DMS53 (cell line): ENCODE results near the gene ERCC6L2.
A peak's percentile ranks its signal among the peaks of the same experiment; 100 is the strongest.

Source experiments
- DNase-seq: peaks from one replicate; lab custom pipeline; 2025; lab: John Stamatoyannopoulos, UW

ERCC6L2 gene

DNA sequence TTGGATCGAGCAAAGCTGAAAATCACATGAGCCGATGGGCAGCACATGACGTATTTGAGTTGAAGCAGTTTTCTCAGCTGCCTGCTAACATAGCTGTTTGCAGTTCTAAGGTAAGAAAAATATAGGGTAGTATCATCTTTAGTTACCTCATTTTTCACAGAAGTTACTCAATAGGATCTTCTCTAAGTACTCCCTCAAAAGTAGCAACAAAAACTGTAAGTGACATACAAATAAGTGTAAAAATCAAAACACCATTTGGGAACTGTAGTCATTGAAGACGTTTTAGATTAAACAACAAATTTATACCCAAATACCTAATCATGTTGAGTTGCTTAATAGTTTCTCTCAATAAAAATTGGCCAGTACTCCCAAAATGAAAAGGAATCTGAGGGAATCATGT lies 102.6 kb downstream of the ERCC6L2 start:
- no peak for DNase-seq

DNA sequence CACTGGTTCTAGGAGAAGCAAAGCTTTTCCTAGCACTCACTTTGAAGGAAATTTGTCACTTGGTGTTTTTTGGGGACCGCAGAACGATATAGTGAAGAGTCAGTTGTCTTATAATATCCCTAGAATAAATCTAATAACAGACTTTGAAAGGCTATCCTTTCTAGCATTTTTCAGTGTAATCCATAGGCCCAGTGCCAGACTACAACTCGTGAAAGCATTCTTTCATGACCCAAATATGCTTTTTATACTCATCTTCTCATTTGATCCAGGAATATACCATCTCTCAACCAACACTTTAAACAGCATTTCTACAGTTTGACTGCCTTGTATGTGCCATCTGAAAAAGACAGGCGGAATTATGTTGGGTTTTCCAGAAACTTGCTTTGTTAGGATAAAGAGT lies 104.0 kb downstream of the ERCC6L2 start:
- DNase-seq, result no peak

DNA sequence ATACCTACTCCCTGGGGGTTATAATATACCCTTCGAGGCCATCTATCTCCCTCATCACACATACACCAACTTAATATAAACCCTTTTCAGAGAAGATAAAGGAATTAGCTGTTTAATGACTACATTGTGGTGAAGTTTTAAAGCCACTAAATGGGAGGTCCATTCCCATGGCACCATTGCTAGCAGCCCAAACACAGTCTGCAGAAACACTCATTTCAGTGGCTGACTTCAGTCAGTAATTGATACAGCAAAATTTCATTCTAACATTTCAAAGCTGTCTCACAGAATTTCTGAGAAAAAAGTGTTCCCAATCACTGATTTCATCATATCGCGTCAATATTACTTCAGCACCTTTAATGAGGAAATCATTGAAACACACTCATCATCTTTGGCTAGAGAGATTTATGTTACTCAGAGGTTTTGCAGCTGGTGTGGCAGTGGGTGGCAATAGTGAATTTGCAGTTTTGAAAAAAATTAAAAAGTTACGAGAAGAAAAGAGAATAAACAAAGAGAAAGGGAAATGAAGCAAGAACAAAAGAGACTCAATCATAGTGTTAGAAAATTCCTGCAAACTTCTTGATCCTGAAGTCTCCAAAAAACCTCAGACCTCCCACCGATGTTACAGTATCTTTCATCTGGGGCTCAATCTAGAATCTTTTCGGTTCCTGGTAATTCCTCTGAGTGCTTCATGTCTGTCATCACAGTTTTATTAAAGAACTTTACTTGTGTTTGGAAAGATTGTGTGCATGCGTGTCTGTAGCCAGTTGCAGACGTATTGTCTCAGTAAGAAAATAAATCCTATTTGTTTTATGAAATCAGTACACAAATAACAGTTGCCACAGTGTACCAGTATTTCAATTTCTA lies 105.0 kb downstream of the ERCC6L2 start:
- no peak for DNase-seq

DNA sequence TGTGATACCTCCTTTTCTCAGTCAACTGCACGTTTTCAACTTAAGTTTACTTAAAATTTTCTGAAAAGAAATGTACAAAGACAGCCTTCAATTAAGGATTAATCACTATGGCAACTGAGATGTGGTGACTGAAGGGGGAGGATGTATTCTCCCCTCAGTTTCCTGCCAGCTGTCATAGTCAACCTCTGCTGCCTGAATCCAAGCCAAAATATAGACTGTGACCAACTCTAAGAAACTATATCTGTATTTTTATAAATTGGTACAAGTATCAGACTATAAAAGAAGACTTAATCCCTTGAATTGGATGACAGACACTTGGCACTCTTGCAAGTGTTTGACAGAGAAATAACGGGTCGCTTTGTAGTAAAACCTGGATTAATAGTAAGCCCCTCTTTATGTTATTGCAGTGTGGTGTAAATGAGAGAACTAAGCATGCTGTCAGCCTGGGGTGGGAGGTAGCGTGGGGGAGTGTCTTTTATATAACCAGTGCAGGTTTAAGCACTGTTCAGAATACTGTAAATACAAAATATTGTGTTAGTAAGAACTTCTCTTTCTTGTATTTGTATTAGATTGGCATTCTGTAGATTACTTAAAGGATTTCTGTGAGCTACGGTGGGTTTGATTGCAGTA lies 106.4 kb downstream of the ERCC6L2 start:
- DNase-seq, result peak; percentile 22

DNA sequence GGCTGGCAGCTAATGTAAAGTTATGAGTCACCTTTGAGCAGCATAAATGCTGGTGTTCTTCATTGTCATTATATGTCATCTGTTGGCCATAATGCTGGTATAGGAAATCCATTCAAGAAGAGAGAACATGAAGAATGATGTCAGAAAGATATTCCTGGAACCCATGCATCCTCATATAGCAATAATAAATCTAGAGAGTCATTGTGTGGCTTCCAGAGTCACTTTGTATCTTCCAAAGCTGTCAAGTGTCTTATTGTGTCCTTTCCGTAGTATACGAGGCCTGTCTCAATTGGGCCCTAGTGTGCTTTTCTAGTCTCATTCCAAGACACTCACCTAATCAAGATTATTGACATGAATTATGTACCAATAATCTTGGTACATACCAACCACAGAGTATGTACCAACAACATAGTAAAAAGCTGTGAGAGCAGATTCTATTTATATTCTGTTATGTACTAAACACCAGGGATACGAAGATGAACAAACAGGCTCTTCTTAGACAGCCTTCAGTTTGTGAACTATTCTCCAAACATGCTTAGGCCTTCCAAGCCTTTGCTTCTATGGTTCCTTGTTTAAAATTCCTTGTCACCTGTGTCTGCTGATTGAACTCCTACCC lies 110.1 kb downstream of the ERCC6L2 start:
- no peak for DNase-seq

DNA sequence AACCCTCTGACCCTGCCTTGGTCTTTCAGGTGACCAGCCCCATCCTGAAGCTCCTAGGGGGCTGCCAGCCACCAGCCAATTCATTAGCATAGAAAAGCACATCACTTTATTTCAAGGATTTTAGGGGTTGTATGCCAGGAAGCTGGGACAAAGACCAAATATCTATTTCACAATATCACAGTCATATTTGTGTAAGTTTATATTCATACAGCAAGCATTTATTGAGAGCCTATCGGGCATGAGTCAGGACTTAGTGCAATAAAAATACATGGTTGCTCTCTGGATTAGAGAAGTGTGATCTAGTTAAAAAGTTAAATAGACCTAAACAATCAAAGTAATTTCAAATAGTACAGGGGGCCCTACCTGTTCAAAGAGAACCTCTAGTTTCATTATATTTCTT lies 113.8 kb downstream of the ERCC6L2 start:
- DNase-seq, result no peak

DNA sequence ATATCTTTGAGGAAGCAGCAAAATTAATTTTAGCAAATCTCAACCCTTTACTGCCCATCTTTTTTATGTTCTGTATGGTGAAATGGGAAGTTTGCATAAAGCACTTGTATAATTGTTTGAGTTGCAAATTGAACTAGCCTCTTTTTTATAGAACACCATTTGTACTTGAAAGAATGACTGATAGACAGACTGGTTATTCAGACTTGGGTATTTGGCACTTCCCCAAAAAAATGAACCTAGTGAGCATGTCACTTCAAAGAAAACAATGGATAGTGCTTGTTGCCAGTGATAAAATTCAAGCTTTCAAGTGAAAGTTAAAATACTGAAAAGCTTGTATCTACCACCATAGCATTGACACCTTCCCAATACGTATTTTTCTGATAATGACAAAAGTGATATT lies 115.8 kb downstream of the ERCC6L2 start:
- DNase-seq, result no peak

DNA sequence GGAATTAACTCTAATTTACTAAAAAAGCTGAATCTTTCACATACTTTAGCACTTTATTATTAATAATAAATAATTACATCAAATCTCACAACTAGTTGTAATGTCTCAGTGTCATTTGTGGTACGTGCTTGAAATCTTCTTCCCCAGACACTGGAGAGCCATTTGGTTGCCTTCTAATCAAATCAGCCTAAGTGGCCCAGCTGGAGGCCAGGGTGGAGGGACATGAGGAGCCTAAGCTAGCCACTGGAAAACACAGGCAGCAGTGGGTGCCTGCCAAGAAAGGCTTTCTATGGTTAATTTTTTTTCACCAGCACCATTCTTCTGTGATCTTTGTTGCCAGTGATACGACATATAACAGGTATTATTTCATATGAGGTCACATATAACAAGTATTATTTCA lies 117.0 kb downstream of the ERCC6L2 start:
- no peak for DNase-seq

DNA sequence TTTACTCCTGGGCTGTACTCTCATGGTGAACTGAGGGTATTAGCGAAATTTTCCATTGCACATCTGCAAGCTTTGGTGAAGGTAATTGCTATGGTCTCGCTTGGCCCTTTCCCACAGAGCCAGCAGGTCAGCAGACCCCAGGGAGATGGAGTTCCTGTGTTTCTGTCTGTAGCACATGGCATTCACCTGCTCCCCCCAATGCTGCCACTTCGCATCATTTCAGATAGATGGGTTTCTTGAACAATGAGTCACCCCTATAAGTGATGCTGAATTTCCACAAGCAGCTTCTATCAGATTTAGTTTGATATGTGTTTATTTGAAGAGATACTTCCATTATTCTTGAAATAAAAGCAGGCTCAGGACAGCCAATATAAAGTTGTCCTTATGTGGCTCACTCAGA lies 117.8 kb downstream of the ERCC6L2 start:
- DNase-seq, result no peak

DNA sequence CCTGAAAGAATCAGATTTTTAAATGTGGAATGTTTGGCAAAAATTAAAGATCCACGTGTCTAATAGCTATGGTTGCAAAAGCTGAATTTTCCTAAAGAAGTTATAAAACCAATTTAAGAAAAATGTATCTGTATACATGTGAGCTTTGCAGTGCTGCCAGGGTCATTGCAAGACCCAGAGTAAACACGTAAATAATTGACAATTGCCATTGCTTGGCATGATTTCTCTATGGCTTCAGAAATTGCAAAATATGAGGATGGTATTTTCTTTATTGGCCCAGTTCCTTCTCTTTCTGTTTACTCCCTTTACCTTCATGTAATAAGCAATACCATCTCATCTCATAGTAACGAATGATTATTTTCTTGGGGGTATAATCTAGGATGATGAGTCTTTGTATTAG lies 123.9 kb downstream of the ERCC6L2 start:
- no peak for DNase-seq

DNA sequence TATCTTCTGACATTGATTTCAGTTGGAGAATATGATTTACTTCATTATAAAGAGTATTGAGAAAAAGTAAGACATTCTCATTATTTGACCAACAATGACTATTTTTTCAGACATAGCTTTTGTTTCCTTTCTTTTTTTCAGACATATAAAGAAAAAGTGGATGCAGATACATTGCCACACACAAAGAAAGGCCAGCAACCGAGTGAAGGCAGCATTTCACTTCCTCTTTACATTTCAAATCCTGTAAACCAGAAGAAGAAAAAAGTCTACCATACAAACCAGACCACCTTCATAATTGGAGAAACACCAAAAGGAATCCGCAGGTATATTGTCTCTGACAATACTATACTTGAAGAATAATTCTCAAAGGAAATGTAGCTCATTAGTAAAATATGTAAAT lies 128.9 kb downstream of the ERCC6L2 start:
- DNase-seq, result no peak

DNA sequence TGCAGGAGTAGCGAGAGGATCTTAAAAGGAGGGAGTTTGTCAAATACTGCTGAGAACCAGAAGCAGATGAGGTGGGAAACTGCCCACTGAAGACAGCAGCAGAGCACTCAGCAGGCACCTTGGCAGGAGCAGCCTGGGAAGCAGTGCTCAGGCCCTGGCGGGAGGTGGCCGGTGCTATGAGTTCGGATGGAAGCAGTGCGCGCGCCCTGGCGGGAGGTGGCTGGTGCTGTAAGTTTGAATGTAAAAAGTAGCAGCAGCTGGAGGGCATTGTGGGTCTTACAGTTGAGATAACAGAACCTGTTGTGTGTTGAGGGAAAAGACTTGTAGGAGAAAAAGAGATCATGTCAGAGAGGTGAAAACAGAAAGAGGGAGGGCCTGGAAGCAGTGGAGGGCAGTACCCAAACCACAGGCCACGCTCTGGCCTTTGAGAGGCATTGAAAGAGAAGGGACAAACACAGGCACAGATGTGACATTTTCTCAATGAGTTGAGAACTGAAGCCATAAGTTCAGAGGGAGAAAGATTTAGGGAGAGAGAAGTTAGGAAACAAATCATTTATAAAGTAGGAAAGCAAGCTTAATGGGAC lies 130.9 kb downstream of the ERCC6L2 start:
- DNase-seq, result no peak

DNA sequence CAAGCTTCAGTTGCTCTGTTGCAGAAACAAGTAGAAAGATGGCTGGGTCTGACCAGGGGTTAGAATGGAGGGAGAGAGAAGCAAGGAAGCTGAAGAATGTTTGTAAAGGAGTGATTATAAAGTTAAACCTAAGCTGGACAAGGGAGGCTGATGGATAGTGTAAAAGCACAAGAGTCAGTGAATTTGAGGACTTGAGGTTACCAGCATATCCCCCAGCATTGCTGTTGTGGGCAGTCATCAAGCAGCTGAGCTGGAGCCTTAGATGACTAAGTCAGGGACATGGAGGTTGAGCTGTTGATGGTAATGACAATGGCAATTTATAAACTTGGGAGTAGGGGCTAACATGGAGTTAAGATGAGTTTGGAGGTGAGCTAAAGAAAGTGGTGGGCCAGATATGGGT lies 131.5 kb downstream of the ERCC6L2 start:
- DNase-seq, result no peak

DNA sequence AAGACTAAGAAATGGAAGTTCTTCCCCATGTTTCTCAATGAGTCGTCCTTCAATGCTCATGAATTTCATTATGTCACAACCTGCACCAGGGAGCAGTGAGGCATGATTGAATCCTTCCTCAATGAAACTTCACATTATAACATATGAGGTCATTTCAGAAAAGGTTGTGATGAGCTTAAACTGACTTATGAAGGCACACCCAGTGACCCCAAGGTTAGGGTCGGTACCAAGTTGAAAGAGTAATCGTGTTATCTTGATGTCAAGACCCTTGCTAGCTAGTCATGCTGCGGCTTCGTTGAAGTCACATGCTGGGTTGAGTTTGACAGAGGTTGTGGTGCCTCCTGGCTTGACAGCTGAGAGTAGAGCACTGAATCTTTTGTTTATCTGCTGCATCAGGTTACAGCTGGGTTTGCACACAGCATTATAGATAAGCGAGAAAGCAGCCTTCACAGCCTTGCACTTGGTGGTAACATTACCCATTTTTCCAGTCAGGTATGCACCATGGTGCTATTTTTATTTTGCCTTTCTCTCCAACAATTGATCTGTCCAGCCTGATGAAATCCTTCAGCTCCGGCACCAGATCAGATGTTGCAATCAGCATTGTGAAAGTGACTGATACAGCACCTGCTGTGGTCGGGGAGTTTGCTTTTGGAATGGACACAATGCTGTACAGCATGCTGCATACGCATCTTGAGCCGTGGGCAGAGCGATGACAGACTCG lies 133.2 kb downstream of the ERCC6L2 start:
- DNase-seq, result no peak

DNA sequence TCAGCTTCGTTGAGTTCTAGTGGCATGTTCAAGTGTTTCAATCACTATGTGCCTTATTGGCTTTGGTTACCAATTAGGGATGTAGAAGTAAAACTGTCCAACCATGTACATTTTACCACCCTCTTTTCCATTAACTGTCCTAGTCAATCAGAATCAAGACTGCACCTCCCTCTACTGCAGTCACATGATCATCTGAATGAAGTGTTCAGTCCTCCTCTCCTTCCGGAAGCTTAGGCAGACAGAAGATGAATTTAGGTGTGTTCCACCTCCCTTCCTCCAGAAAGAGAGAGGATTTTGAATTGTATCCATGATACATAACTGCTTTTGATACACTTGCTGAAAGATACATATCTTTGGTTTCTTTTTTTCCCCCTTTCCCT lies 133.7 kb downstream of the ERCC6L2 start:
- DNase-seq, result no peak

DNA sequence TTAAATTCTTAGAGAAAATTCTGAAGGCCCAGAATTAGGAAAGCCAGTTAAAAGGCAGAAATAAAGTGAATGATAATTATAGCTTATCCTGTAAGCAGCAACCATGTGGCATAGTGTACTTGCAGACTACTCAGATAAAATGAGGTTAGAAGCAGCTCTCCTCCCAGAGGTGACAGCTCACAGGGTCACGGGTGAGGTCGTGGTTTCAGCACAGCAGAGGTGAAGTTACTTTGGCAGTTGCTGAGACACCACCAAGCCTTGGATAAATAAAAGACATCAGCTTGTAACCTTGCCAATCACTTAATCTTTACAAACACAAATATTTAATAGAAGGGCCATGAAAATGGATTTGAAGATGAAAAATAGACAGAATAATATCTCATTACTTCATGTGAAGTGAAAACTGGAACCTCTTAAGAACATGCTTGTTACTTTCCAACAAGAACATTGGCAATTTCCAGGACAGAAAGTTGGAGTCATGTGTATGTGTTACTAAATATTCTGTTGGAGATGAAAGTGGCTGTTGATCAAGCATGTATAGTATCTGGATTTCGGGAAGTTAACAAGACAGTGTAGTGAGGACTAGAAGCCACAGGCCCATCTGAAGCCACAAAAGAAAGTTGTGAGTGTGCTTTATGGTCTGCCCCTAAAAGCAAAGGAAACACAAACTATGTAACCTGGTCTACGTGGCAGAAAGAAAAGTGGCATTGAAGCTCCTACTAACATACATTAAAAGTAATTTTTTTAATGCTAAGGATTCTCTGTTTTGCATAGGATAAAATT lies 134.4 kb downstream of the ERCC6L2 start:
- DNase-seq, result no peak

DNA sequence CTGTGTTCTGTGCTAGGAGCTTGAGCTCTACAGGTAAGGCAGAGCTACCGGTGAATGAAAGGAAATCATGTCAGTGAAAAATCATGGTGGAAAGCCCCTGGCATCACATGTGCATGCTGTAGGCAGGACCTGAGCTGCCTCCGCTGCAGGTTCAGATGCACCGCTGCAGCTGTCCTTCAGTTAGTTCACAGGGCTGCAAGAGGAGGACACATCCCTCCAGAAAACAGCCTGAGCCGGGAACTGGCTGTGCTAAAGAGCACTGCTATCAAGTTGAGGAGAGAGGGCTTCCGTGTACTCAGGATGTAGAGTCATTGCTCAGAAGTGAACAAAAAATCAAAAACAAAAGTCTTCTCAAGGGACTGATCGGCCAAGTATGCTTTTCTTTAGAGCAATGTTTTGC lies 138.6 kb downstream of the ERCC6L2 start:
- no peak for DNase-seq

DNA sequence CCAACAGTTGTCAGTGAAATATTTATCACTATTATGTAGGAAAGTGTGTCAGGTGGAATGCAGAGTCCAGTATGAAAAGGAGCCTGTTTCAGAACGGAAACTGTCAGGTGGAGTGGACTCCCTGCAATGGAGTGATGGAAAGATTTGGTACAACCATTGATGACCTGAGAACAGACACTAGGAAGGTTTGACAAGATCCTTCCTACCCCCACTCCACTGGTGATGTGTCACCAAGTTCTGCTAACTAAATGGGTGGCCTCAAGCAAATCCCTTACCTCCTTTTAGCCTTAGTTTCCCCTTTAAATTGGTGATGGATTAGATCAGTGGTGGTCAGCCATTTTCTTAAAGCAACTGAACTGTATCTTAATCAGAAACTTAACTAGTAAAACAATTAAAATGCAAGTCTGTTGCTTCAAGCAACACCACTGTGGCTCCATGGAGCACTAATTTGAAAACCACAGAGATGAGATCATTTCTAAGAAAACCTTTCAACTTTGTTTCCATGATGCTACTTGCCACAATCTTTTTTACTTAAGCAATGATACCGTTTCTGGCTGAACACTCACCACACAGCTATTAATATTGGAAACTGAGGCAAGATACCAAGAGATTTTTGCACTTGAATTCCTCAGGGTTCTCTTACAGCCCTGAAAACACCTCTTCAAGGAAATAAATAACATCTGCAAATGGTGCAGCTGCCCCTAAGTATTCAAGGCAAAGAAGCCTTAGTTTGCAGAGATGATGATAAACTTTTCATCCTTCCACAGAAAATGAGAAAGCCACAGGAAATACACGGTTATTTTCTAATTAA lies 140.6 kb downstream of the ERCC6L2 start:
- DNase-seq, result no peak
